HepG2 (cell line): ENCODE data around the gene NNAT. TPM values are rescaled to one million over a fixed set of nuclear protein-coding genes. Genes with fewer than 3 reads are reported as not detected.

Experiments used
- ATAC-seq: fragments of 200-7000 bp; cut with Tn5 transposase; 3 replicates; pipeline ENCODE4 v1.9.1; 2020; ENCODE audit warnings: mild to moderate bottlenecking, moderate library complexity
- BruUV-seq: library from RNA; stranded (reverse); fragments of 400-500 nt; replicated peaks from 2 replicates; lab custom pipeline; 2021; lab: Mats Ljungman, UMichigan
- CTCF ChIA-PET: fragments of 300-600 bp; formaldehyde crosslinking; extraction: SDS; loops from one replicate; lab custom pipeline; 2021; ENCODE audit warnings: low total read pairs, inconsistent platforms, low intra/inter-chr PET ratio; lab: Yijun Ruan, JAX
- POLR2A ChIA-PET: fragments of 350-600 bp; sonication (Branson Sonifier 250); formaldehyde crosslinking; loops from one replicate; lab custom pipeline; 2020; ENCODE audit warnings: antibody characterized with exemption, inconsistent platforms; lab: Yijun Ruan, JAX
- DNase-seq: peaks from one replicate; pipeline ENCODE4 v3.0.0-alpha.2; 2015; ENCODE audit warnings: low spot score
- FAIRE-seq: peaks from 3 replicates; lab custom pipeline; 2011; peaks lifted over from hg19 to GRCh38; lab: Jason Lieb, UNC
- H2AFZ ChIP-seq: one replicate; pipeline ENCODE4 v1.6.1; 2011; ENCODE audit warnings: low read length, inconsistent platforms
- H3K27ac ChIP-seq: fragments of 300-600 bp; 3 replicates; pipeline ENCODE4 v1.8.0; 2011; ENCODE audit warnings: mixed run types, mild to moderate bottlenecking, mixed read lengths, low read length, inconsistent platforms; ENCODE audit not compliant: insufficient read depth; ENCODE audit errors: extremely low read length
- H3K27me3 ChIP-seq, 2 experiments: fragments of 200-600 bp in 1 of 2; 2 replicates in 1 of 2; 3 replicates in 1 of 2; pipeline versions ENCODE4 v1.6.0 to v1.8.0; 2011; ENCODE audit warnings: low read length in 2 of 2, mild to moderate bottlenecking in 2 of 2, moderate library complexity in 2 of 2, inconsistent platforms in 1 of 2; ENCODE audit not compliant: insufficient read depth in 2 of 2, control insufficient read depth in 1 of 2
- H3K36me3 ChIP-seq, 2 experiments: fragments of 200-600 bp in 1 of 2; replicated peaks in 1 of 2; 2 replicates in 1 of 2; 3 replicates in 1 of 2; pipeline versions ENCODE4 v1.5.1 to v1.8.0; 2011; ENCODE audit warnings: low read length in 2 of 2, inconsistent platforms in 1 of 2; ENCODE audit not compliant: insufficient read depth in 2 of 2, control insufficient read depth in 1 of 2
- H3K4me1 ChIP-seq: 2 replicates; pipeline ENCODE4 v1.5.1; 2012; ENCODE audit warnings: low read length, inconsistent platforms; ENCODE audit not compliant: insufficient read depth
- H3K4me2 ChIP-seq: 2 replicates; pipeline ENCODE4 v1.6.0; 2011; ENCODE audit warnings: low read depth, low read length, inconsistent platforms
- H3K4me3 ChIP-seq, 3 experiments: fragments of 200-600 bp in 1 of 3; sonication (generic), shearing (Covaris generic) in 1 of 3; replicated peaks in 1 of 3; 2 replicates each; pipeline ENCODE4 v1.5.1; 2011 to 2016; ENCODE audit warnings: low read length in 3 of 3, inconsistent platforms in 2 of 3, low read depth in 2 of 3, mild to moderate bottlenecking in 2 of 3, control low read depth in 1 of 3, mixed read lengths in 1 of 3; ENCODE audit not compliant: insufficient read depth in 1 of 3
- H3K79me2 ChIP-seq: one replicate; pipeline ENCODE4 v1.6.1; 2011; ENCODE audit warnings: low read length, inconsistent platforms; ENCODE audit not compliant: insufficient read depth
- H3K9ac ChIP-seq: 2 replicates; pipeline ENCODE4 v1.6.0; 2011; ENCODE audit warnings: mild to moderate bottlenecking, low read depth, low read length, inconsistent platforms; ENCODE audit not compliant: insufficient read depth
- H3K9me3 ChIP-seq: 2 replicates; pipeline ENCODE4 v1.5.1; 2012; ENCODE audit warnings: mild to moderate bottlenecking, low read length
- H4K20me1 ChIP-seq: 2 replicates; pipeline ENCODE4 v1.6.0; 2011; ENCODE audit warnings: inconsistent platforms, mild to moderate bottlenecking, low read length, moderate library complexity; ENCODE audit not compliant: insufficient read depth
- BRF2 ChIP-seq: sonication (generic); formaldehyde crosslinking; IDR thresholded peaks from 2 replicates; pipeline ENCODE4 v1.8.1; 2022; ENCODE audit warnings: mild to moderate bottlenecking, missing genetic modification reagents
- WGBS: methylation state at CpG from one replicate; pipeline ENCODE4 v1.1.6; 2017; ENCODE audit warnings: low lambda C conversion rate; 5-methylcytosine and 5-hydroxymethylcytosine counted together
- in situ Hi-C: cut with HindIII; loops from 2 replicates; pipeline ENCODE4 v1.10.0; 2017; ENCODE audit warnings: low pct_unique_long_range_greater_than_20kb; ENCODE audit not compliant: extremely low pct_ligation_motif_present
- intact Hi-C: fragments of 100-400 bp; cut with micrococcal nuclease; formaldehyde crosslinking; loops from one replicate; pipeline ENCODE4 v1.10.0; 2022; ENCODE audit not compliant: unreplicated experiment
- polyA plus RNA-seq, 8 experiments: library from polyadenylated mRNA; depleted of rRNA in 3 of 8; stranded (reverse) in 7 of 8; unstranded in 1 of 8; fragments of >200 nt; fragmentation: Illumina TruSeq in 4 of 8; extraction: Trizol in 4 of 8; gene quantifications; 2 replicates each; pipeline versions ENCODE4 v1.2.1 to v1.2.3, GENCODE V29; 2011 to 2016; ENCODE audit warnings: low read depth in 4 of 8, missing spikeins in 1 of 8, mixed read lengths in 1 of 8; ENCODE audit not compliant: insufficient read depth in 1 of 8
- total RNA-seq, 5 experiments: library from RNA; depleted of rRNA; stranded (reverse); fragments of >200 nt; fragmentation: Illumina TruSeq; extraction: Trizol; gene quantifications; 2 replicates each; pipeline ENCODE4 v1.2.3, GENCODE V29; 2016; ENCODE audit warnings: low read depth in 1 of 5
- TF ChIP-seq, protein P1 (sequence below): sonication (generic); formaldehyde crosslinking; conservative IDR thresholded peaks from 2 replicates; pipeline ENCODE4 v1.8.0; 2022; ENCODE audit warnings: missing genetic modification reagents
- TF ChIP-seq, protein P2 (sequence below): sonication (generic); formaldehyde crosslinking; IDR thresholded peaks from 2 replicates; pipeline ENCODE4 v1.9.0; 2021; ENCODE audit warnings: missing genetic modification reagents, borderline replicate concordance

The NNAT gene
- total and polyA plus RNA-seq, 2 of the 13 experiments (the other 11 are each of a cell fraction or from before 2014, with no cell fraction given) = not detected

GRCh38 chr20:37558306-37558705, 37.3 kb downstream of the NNAT start:
- no peaks in the 10 kb centered on the region for H3K36me3 ChIP-seq
- H3K4me2 ChIP-seq = no peak overlapping the region
- no peaks in the 10 kb centered on the region for H3K4me1 ChIP-seq
- H3K9ac ChIP-seq = no peak overlapping the region
- no peak for DNase-seq
- H3K27me3 ChIP-seq = peaks cover 2 to 26% of the 10 kb centered on the region in 2 experiments; a peak in 3 of 5 replicates
- H3K4me3 ChIP-seq = no peak overlapping the region
- in situ Hi-C loops = loop anchor here (25.0 kb wide), 1 partner anchor 654 kb away; no protein-coding TSS in a partner anchor
- TF ChIP-seq, protein P1, sequence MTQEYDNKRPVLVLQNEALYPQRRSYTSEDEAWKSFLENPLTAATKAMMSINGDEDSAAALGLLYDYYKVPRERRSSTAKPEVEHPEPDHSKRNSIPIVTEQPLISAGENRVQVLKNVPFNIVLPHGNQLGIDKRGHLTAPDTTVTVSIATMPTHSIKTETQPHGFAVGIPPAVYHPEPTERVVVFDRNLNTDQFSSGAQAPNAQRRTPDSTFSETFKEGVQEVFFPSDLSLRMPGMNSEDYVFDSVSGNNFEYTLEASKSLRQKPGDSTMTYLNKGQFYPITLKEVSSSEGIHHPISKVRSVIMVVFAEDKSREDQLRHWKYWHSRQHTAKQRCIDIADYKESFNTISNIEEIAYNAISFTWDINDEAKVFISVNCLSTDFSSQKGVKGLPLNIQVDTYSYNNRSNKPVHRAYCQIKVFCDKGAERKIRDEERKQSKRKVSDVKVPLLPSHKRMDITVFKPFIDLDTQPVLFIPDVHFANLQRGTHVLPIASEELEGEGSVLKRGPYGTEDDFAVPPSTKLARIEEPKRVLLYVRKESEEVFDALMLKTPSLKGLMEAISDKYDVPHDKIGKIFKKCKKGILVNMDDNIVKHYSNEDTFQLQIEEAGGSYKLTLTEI = no peak
- TF ChIP-seq, protein P2, sequence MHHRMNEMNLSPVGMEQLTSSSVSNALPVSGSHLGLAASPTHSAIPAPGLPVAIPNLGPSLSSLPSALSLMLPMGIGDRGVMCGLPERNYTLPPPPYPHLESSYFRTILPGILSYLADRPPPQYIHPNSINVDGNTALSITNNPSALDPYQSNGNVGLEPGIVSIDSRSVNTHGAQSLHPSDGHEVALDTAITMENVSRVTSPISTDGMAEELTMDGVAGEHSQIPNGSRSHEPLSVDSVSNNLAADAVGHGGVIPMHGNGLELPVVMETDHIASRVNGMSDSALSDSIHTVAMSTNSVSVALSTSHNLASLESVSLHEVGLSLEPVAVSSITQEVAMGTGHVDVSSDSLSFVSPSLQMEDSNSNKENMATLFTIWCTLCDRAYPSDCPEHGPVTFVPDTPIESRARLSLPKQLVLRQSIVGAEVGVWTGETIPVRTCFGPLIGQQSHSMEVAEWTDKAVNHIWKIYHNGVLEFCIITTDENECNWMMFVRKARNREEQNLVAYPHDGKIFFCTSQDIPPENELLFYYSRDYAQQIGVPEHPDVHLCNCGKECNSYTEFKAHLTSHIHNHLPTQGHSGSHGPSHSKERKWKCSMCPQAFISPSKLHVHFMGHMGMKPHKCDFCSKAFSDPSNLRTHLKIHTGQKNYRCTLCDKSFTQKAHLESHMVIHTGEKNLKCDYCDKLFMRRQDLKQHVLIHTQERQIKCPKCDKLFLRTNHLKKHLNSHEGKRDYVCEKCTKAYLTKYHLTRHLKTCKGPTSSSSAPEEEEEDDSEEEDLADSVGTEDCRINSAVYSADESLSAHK (CRISPR knock-in tag) = no peak
- no peak for TF ChIP-seq BRF2
- TF ChIP-seq, all 625 proteins: peak for 0
- H3K9me3 ChIP-seq = no peaks in the 10 kb centered on the region
- no peak overlapping the region for H2AFZ ChIP-seq
- ChIA-PET CTCF (no interaction called here), POLR2A (no interaction called here)
- no peaks in the 10 kb centered on the region for H3K79me2 ChIP-seq
- FAIRE-seq (no peak), ATAC-seq (no peak)
- intact Hi-C loops = no loop called here
- WGBS = 19% methylated on average over 4 of the region's 4 CpGs
- no peak overlapping the region for H3K27ac ChIP-seq
- no TSS peak for BruUV-seq
- H4K20me1 ChIP-seq = no peaks in the 10 kb centered on the region
